ENCODE measurements around the gene RHBDL2. TPM values are rescaled to one million over a fixed set of nuclear protein-coding genes. Genes with fewer than 3 reads are reported as not detected.

Gene RHBDL2
- total and polyA plus RNA-seq, 2 of the 13 experiments (the other 11 are each of a cell fraction or from before 2014, with no cell fraction given): 3.3 to 5.4 TPM

- no peak for FAIRE-seq
- no peak for TF ChIP-seq ZNF564 (CRISPR knock-in tag; IDR thresholded peaks at IDR 0.05)
- no peak for TF ChIP-seq DMAP1 (CRISPR knock-in tag; IDR thresholded peaks at IDR 0.05)
- TF ChIP-seq, protein P1, sequence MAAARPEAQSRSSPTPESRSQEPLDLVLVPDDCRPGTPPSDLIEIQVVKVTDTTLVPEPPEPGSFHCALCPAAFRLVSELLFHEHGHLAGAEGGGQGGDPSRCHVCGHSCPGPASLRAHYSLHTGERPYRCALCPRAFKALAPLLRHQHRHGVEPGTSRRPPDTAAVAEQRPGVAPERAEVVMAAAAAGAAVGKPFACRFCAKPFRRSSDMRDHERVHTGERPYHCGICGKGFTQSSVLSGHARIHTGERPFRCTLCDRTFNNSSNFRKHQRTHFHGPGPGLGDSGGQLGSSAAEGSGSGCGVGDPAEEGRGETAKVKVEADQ (CRISPR knock-in tag; IDR thresholded peaks at IDR 0.05; ENCODE audit: borderline replicate concordance): no peak
- ChIA-PET POLR2A (interaction anchor here (0.7 kb wide), 1 partner anchor 75 kb away, joined by 3 read pairs; the partner anchor contains the start of gene NDUFS5), CTCF (ENCODE audit: low intra/inter-chr PET ratio, low total read pairs) (no interaction called here)
- BruUV-seq (replicated peaks): no TSS peak
- Histone ChIP-seq H2AFZ (ENCODE audit: low read length) (no peak overlapping the region), H3K36me3 (replicated peaks in 1 of 2; ENCODE audit: control insufficient read depth in 1 of 2, insufficient read depth in 2 of 2, low read length in 2 of 2) (no peaks in the 10 kb centered on the region), H3K27ac (ENCODE audit: extremely low read length, insufficient read depth, low read length) (no peak overlapping the region), H3K27me3 (ENCODE audit: control insufficient read depth in 1 of 2, insufficient read depth in 2 of 2, low read length in 2 of 2) (no peaks in the 10 kb centered on the region), H4K20me1 (ENCODE audit: insufficient read depth, low read length) (no peaks in the 10 kb centered on the region), H3K4me2 (ENCODE audit: low read depth, low read length) (no peak overlapping the region), H3K9me3 (ENCODE audit: low read length) (no peaks in the 10 kb centered on the region), H3K4me1 (ENCODE audit: insufficient read depth, low read length) (peaks cover 10% of the 10 kb centered on the region; the same call in 1 of the 2 replicates), H3K79me2 (ENCODE audit: insufficient read depth, low read length) (no peaks in the 10 kb centered on the region), H3K9ac (ENCODE audit: insufficient read depth, low read depth, low read length) (no peak overlapping the region), H3K4me3 (replicated peaks in 1 of 3; ENCODE audit: insufficient read depth in 1 of 3, low read depth in 2 of 3, low read length in 3 of 3) (no peak overlapping the region)
- no peak for DNase-seq (ENCODE audit: low spot score)
- intact Hi-C loops (cut with micrococcal nuclease; ENCODE audit: unreplicated experiment): no loop called here
- WGBS (ENCODE audit: low lambda C conversion rate): 46% methylated on average over 2 of the region's 2 CpGs
- no peak for ATAC-seq
- in situ Hi-C loops (cut with HindIII; ENCODE audit: extremely low pct_ligation_motif_present, low pct_unique_long_range_greater_than_20kb): no loop called here
These were observed 8.9 kb upstream of the RHBDL2 start for GRCh38 chr1:38950553-38950952.

DNA sequence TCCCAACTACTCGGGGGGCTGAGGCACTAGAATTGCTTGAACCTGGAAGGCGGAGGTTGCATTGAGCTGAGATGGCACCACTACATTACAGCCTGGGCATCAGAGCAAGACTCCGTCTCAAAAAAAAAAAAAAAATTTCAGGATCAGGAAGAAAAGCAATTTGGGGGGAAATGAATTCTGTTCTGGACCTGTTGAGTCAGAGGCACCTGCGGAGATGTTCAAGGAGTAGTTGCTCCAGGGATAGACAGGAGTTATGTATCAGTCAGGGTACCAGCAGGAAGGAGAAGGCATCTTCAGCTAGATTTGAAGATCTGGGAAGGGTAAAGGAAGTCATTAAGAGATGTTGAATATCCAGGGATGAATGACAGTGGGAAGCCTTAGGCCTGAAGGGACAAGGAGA lies 2.9 kb upstream of the RHBDL2 start:
- Histone ChIP-seq H3K4me3 (replicated peaks in 1 of 3; ENCODE audit: insufficient read depth in 1 of 3, low read depth in 2 of 3, low read length in 3 of 3) (no peak overlapping the region), H3K36me3 (replicated peaks in 1 of 2; ENCODE audit: control insufficient read depth in 1 of 2, insufficient read depth in 2 of 2, low read length in 2 of 2) (no peaks in the 10 kb centered on the region), H4K20me1 (ENCODE audit: insufficient read depth, low read length) (no peaks in the 10 kb centered on the region), H2AFZ (ENCODE audit: low read length) (no peak overlapping the region), H3K4me2 (ENCODE audit: low read depth, low read length) (no peak overlapping the region), H3K27ac (ENCODE audit: extremely low read length, insufficient read depth, low read length) (no peak overlapping the region), H3K4me1 (ENCODE audit: insufficient read depth, low read length) (peaks cover 57% of the 10 kb centered on the region), H3K9me3 (ENCODE audit: low read length) (no peaks in the 10 kb centered on the region), H3K9ac (ENCODE audit: insufficient read depth, low read depth, low read length) (no peak overlapping the region), H3K79me2 (ENCODE audit: insufficient read depth, low read length) (peaks cover 2% of the 10 kb centered on the region), H3K27me3 (ENCODE audit: control insufficient read depth in 1 of 2, insufficient read depth in 2 of 2, low read length in 2 of 2) (no peaks in the 10 kb centered on the region; a peak in 1 of 5 replicates)
- CTCF ChIA-PET (ENCODE audit: low intra/inter-chr PET ratio, low total read pairs): no interaction called here
- no TSS peak for BruUV-seq (replicated peaks)
- in situ Hi-C loops (cut with HindIII; ENCODE audit: extremely low pct_ligation_motif_present, low pct_unique_long_range_greater_than_20kb) (no loop called here), intact Hi-C loops (cut with micrococcal nuclease; ENCODE audit: unreplicated experiment) (no loop called here)
- POLR2A ChIA-PET: no interaction called here
- 93% methylated on average over 4 of the region's 4 CpGs for WGBS (ENCODE audit: low lambda C conversion rate)
- ATAC-seq (no peak), FAIRE-seq (no peak), DNase-seq (ENCODE audit: low spot score) (no peak)
- TF ChIP-seq KLF9 (CRISPR knock-in tag; IDR thresholded peaks at IDR 0.05; ENCODE audit: low read depth): no peak
- no peak for TF ChIP-seq ZNF605 (CRISPR knock-in tag; IDR thresholded peaks at IDR 0.05)
- no peak for TF ChIP-seq ZMYM3 (CRISPR knock-in tag; IDR thresholded peaks at IDR 0.05)
- no peak for TF ChIP-seq MAFK (conservative IDR thresholded peaks at IDR 0.05 in 1 of 2, IDR thresholded peaks at IDR 0.05 in 1 of 2; ENCODE audit: low read length in 2 of 2)
- no peak for TF ChIP-seq ZNF414 (CRISPR knock-in tag; IDR thresholded peaks at IDR 0.05)
- no peak for TF ChIP-seq FOSL1 (CRISPR knock-in tag; IDR thresholded peaks at IDR 0.05; ENCODE audit: borderline replicate concordance)
- no peak for TF ChIP-seq SOX13 (IDR thresholded peaks at IDR 0.05)
- TF ChIP-seq SOX13 (CRISPR knock-in tag; conservative IDR thresholded peaks at IDR 0.05 in 1 of 2, IDR thresholded peaks at IDR 0.05 in 1 of 2): no peak
- TF ChIP-seq, protein P2, sequence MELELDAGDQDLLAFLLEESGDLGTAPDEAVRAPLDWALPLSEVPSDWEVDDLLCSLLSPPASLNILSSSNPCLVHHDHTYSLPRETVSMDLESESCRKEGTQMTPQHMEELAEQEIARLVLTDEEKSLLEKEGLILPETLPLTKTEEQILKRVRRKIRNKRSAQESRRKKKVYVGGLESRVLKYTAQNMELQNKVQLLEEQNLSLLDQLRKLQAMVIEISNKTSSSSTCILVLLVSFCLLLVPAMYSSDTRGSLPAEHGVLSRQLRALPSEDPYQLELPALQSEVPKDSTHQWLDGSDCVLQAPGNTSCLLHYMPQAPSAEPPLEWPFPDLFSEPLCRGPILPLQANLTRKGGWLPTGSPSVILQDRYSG (CRISPR knock-in tag; IDR thresholded peaks at IDR 0.05): no peak
- no peak for TF ChIP-seq ZNF563 (CRISPR knock-in tag; IDR thresholded peaks at IDR 0.05)
- no peak for TF ChIP-seq ZNF780A (CRISPR knock-in tag; IDR thresholded peaks at IDR 0.05)
- TF ChIP-seq, protein P3, sequence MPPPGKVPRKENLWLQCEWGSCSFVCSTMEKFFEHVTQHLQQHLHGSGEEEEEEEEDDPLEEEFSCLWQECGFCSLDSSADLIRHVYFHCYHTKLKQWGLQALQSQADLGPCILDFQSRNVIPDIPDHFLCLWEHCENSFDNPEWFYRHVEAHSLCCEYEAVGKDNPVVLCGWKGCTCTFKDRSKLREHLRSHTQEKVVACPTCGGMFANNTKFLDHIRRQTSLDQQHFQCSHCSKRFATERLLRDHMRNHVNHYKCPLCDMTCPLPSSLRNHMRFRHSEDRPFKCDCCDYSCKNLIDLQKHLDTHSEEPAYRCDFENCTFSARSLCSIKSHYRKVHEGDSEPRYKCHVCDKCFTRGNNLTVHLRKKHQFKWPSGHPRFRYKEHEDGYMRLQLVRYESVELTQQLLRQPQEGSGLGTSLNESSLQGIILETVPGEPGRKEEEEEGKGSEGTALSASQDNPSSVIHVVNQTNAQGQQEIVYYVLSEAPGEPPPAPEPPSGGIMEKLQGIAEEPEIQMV (CRISPR knock-in tag; IDR thresholded peaks at IDR 0.05; ENCODE audit: low read depth): no peak
- TF ChIP-seq ZNF724P (CRISPR knock-in tag; IDR thresholded peaks at IDR 0.05; ENCODE audit: borderline replicate concordance): no peak
